Endothelial cell of umbilical vein (primary cell): ENCODE measurements around the gene RBM3. TPM values are rescaled to one million over a fixed set of nuclear protein-coding genes. Genes with fewer than 3 reads are reported as not detected.
A peak's percentile ranks its signal among the peaks of the same experiment; 100 is the strongest.
"Not testable (repeated sequence)": the region's sequence is repeated elsewhere in the genome, so short reads cannot be mapped to it uniquely, and the experiment has no call there.

ENCODE experiments used
- Bru-seq: library from RNA; stranded (reverse); fragments of 400-500 nt; gene quantifications from one replicate; lab custom pipeline; 2021; lab: Mats Ljungman, UMichigan
- BruChase-seq, 2 experiments: library from RNA; stranded (reverse); fragments of 400-500 nt; gene quantifications; one replicate each; lab custom pipeline; 2021; lab: Mats Ljungman, UMichigan
- BruUV-seq: library from RNA; stranded (reverse); fragments of 400-500 nt; replicated peaks from 2 replicates; lab custom pipeline; 2021; lab: Mats Ljungman, UMichigan
- CTCF ChIA-PET: fragments of 300-600, 350-600 bp; sonication (Branson Sonifier 250); formaldehyde crosslinking; loops from one replicate; lab custom pipeline; 2021; ENCODE audit warnings: antibody characterized with exemption, inconsistent platforms; lab: Charles Lee
- POLR2A ChIA-PET: fragments of 300-600, 350-600 bp; sonication (Branson Sonifier 250); formaldehyde crosslinking; loops from one replicate; lab custom pipeline; 2021; ENCODE audit warnings: antibody characterized with exemption, inconsistent platforms; lab: Charles Lee
- DNase-seq: peaks from one replicate; pipeline ENCODE4 v3.0.0-alpha.2; 2011; ENCODE audit warnings: low read depth, low spot score
- FAIRE-seq: peaks from 2 replicates; lab custom pipeline; 2011; peaks lifted over from hg19 to GRCh38; lab: Jason Lieb, UNC
- H2AFZ ChIP-seq: 2 replicates; pipeline ENCODE4 v1.6.0; 2012; ENCODE audit warnings: low read depth, low read length, control low read depth, inconsistent platforms
- H3K27ac ChIP-seq: 2 replicates; pipeline ENCODE4 v1.5.1; 2011; ENCODE audit warnings: low read depth, mild to moderate bottlenecking, control low read depth, low read length, moderate library complexity; ENCODE audit not compliant: insufficient read depth
- H3K27me3 ChIP-seq, 2 experiments: 2 replicates each; pipeline versions ENCODE4 v1.6.0 to v1.6.1; 2011; ENCODE audit warnings: low read length in 2 of 2, mixed read lengths in 1 of 2; ENCODE audit not compliant: control insufficient read depth in 2 of 2, insufficient read depth in 2 of 2
- H3K36me3 ChIP-seq, 2 experiments: 2 replicates in 1 of 2; 3 replicates in 1 of 2; pipeline ENCODE4 v1.5.1; 2011; ENCODE audit warnings: low read length in 2 of 2, mild to moderate bottlenecking in 1 of 2, moderate library complexity in 1 of 2; ENCODE audit not compliant: control insufficient read depth in 2 of 2, insufficient read depth in 2 of 2; ENCODE audit errors: extremely low read depth in 1 of 2
- H3K4me1 ChIP-seq: 3 replicates; pipeline ENCODE4 v1.5.1; 2011; ENCODE audit warnings: mild to moderate bottlenecking, low read length; ENCODE audit not compliant: control insufficient read depth, insufficient read depth; ENCODE audit errors: extremely low read depth
- H3K4me2 ChIP-seq: 2 replicates; pipeline ENCODE4 v1.6.1; 2011; ENCODE audit warnings: low read length, control low read depth, mixed read lengths; ENCODE audit not compliant: insufficient read depth
- H3K4me3 ChIP-seq, 3 experiments: fragments of 200-600 bp in 1 of 3; sonication (generic), shearing (Covaris generic) in 1 of 3; replicated peaks in 1 of 3; 2 replicates each; pipeline ENCODE4 v1.5.1; 2011 to 2016; ENCODE audit warnings: control low read depth in 3 of 3, low read length in 3 of 3, mild to moderate bottlenecking in 2 of 3, inconsistent platforms in 1 of 3, low read depth in 1 of 3, moderate library complexity in 1 of 3; ENCODE audit not compliant: insufficient read depth in 1 of 3
- H3K79me2 ChIP-seq: 2 replicates; pipeline ENCODE4 v1.6.0; 2012; ENCODE audit warnings: low read length, inconsistent platforms; ENCODE audit not compliant: control insufficient read depth, insufficient read depth
- H3K9ac ChIP-seq: replicated peaks from 2 replicates; pipeline ENCODE3; 2011; ENCODE audit warnings: low read length, control low read depth; ENCODE audit not compliant: insufficient read depth; ENCODE audit errors: extremely low read depth
- H3K9me1 ChIP-seq: replicated peaks from 3 replicates; pipeline ENCODE4 v1.6.0; 2011; ENCODE audit warnings: mild to moderate bottlenecking, low read length; ENCODE audit not compliant: control insufficient read depth, insufficient read depth; ENCODE audit errors: extremely low read depth
- H3K9me3 ChIP-seq: replicated peaks from 2 replicates; pipeline ENCODE4 v1.5.1; 2012; ENCODE audit warnings: low read length, inconsistent platforms; ENCODE audit not compliant: control insufficient read depth, insufficient read depth
- H4K20me1 ChIP-seq: replicated peaks from 2 replicates; pipeline ENCODE3; 2011; ENCODE audit warnings: mild to moderate bottlenecking, low read length; ENCODE audit not compliant: control insufficient read depth, insufficient read depth; ENCODE audit errors: extremely low read depth
- EZH2 ChIP-seq: IDR thresholded peaks from 2 replicates; pipeline ENCODE4 v1.6.1; 2012; ENCODE audit warnings: borderline replicate concordance, low read depth, mild to moderate bottlenecking, moderate library complexity, low read length, inconsistent platforms; ENCODE audit not compliant: severe bottlenecking
- FOS ChIP-seq: IDR thresholded peaks from 2 replicates; pipeline ENCODE4 v1.6.1; 2011; ENCODE audit warnings: mild to moderate bottlenecking, low read length, moderate library complexity, borderline replicate concordance; ENCODE audit not compliant: insufficient read depth
- GATA2 ChIP-seq: IDR thresholded peaks from 2 replicates; pipeline ENCODE4 v1.7.0; 2011; ENCODE audit warnings: low read depth, mild to moderate bottlenecking, moderate library complexity, mixed read lengths, low read length; ENCODE audit not compliant: insufficient read length, insufficient read depth
- JUN ChIP-seq: IDR thresholded peaks from 2 replicates; pipeline ENCODE4 v1.6.1; 2011; ENCODE audit warnings: borderline replicate concordance, low read depth; ENCODE audit not compliant: insufficient read length, insufficient read depth
- MYC ChIP-seq: IDR thresholded peaks from one replicate; pipeline ENCODE4 v1.6.1; 2011; ENCODE audit warnings: mild to moderate bottlenecking, low read depth, low read length
- POLR2A ChIP-seq: IDR thresholded peaks from 2 replicates; pipeline ENCODE4 v1.6.1; 2012; ENCODE audit warnings: low read depth, mild to moderate bottlenecking, control low read depth, low read length
- POLR2AphosphoS5 ChIP-seq: IDR thresholded peaks from 2 replicates; pipeline ENCODE4 v1.6.1; 2012; ENCODE audit warnings: low read depth, mild to moderate bottlenecking, control low read depth, low read length, moderate library complexity; ENCODE audit not compliant: insufficient read depth
- dilution Hi-C: fragments of 300-500 bp; cut with MboI; formaldehyde crosslinking; loops from one replicate; pipeline ENCODE4 v1.15.0; 2019; ENCODE audit warnings: low sequenced_read_pairs; ENCODE audit not compliant: extremely low pct_ligation_motif_present
- intact Hi-C: fragments of 100-400 bp; cut with micrococcal nuclease; formaldehyde crosslinking; loops from one replicate; pipeline ENCODE4 v1.10.0; 2022
- long read RNA-seq: library from polyadenylated mRNA; stranded (forward); transcript quantifications from one replicate; pipeline ENCODE4 v2.0.0, GENCODE V29; 2021
- polyA minus RNA-seq, 3 experiments: library from RNA; depleted of rRNA, polyadenylated mRNA; stranded (reverse); fragments of >200 nt; gene quantifications; 1 replicate in 1 of 3; 2 replicates in 2 of 3; pipeline ENCODE4 v1.2.3, GENCODE V29; 2011
- polyA plus RNA-seq, 4 experiments: library from polyadenylated mRNA; depleted of rRNA in 3 of 4; stranded (reverse) in 3 of 4; unstranded in 1 of 4; fragments of >200 nt; gene quantifications; 2 replicates each; pipeline versions ENCODE4 v1.2.1 to v1.2.3, GENCODE V29; 2011 to 2012; ENCODE audit warnings: missing spikeins in 1 of 4
- total RNA-seq: library from RNA; stranded (reverse); gene quantifications from 2 replicates; pipeline ENCODE4 v1.2.3, GENCODE V29; 2021
- TF ChIP-seq, protein P1 (sequence below), 2 donors: IDR thresholded peaks; 1 replicate in 1 of 2; 2 replicates in 1 of 2; pipeline ENCODE4 v1.5.1; 2011; ENCODE audit warnings: low read length in 2 of 2, mild to moderate bottlenecking in 2 of 2, moderate library complexity in 2 of 2, control low read depth in 1 of 2, inconsistent platforms in 1 of 2, low read depth in 1 of 2; ENCODE audit not compliant: insufficient read depth in 1 of 2; ENCODE audit errors: extremely low read depth in 1 of 2
- TF ChIP-seq, protein P2 (sequence below): IDR thresholded peaks from 2 replicates; pipeline ENCODE4 v1.6.1; 2011; ENCODE audit not compliant: insufficient read depth, insufficient read length

The RBM3 gene
- 477 and 485 TPM in 2 replicates for total RNA-seq
- 223 and 313 TPM in 2 replicates for polyA plus RNA-seq
- polyA plus RNA-seq (2011; cell fraction: cytosol; rRNA removed), result 303 and 312 TPM in 2 replicates
- 286 and 354 TPM in 2 replicates for polyA plus RNA-seq (2011; cell fraction: nucleus; rRNA removed)
- 410 and 537 TPM in 2 replicates for polyA plus RNA-seq (2012)
- 621 and 636 TPM in 2 replicates for polyA minus RNA-seq
- polyA minus RNA-seq (2011; cell fraction: cytosol; rRNA and poly(A)+ RNA removed), result 58.7 TPM
- 149 and 176 TPM in 2 replicates for polyA minus RNA-seq (2011; cell fraction: nucleus; rRNA and poly(A)+ RNA removed)
- Bru-seq, nascent RNA, result percentile 99 among the genes with signal in this experiment
- BruChase-seq, experiment 1, labeled RNA remaining after a 6-hour chase, result percentile 99 among the genes with signal in this experiment
- BruChase-seq, experiment 2, labeled RNA remaining after a 2-hour chase, result percentile 99 among the genes with signal in this experiment
- long read RNA-seq, transcript RBM3-202 (6 exons, 1,130 nt), result minor isoform, 23 of 623 reads
- long read RNA-seq, transcript RBM3-203 (7 exons, 2,162 nt), result major isoform, 518 of 623 reads
- long read RNA-seq, partial matches to known transcripts, result 46 of 623 reads
- long read RNA-seq, other reads (novel, unspliced or antisense), result 35 of 623 reads

DNA sequence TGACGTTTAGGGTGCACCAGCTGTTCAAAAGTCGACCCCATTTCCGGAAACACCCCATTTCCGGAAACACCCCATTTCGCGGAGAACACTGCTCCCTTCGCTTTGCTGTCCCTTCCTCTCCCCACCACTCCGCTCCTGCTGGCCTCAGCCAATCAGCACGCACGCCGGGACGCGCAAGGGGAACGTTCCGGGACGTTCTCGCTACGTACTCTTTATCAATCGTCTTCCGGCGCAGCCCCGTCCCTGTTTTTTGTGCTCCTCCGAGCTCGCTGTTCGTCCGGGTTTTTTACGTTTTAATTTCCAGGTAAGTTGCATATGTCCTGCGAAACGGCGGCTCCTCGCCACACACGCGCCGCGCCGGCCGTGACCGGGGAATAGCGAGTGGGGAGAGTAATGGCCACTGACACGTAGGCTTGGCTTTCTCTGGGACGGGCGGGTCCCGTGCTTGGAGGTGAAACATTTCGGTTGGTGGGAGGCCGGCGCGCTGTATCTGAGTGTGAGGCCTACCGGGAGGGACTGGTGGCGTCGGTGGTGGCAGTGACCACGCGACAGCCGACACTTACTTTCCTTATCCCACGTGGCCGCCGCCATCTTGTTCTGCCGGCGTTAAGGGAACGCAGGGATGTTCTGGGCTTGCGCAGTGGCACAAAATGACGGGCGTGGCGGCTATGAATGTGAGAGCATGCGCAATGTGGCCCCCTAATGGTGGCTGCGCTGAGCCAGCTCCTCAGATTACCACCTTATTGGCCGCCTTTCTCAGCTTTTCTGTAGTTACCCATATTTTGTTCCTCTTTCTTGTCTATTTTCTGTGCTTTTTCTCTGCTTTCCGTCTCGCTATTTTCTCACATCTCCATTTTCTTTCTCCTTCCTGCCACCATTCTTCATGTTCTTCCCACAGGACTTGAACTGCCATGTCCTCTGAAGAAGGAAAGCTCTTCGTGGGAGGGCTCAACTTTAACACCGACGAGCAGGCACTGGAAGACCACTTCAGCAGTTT, at the start of gene RBM3:
TSS of gene RBM3 (plus strand) at position 215 of the 997 bp plus-strand sequence. CDS start at position 912, 697 bp downstream.
- no peak within 1 kb of the TSS for H2AFZ ChIP-seq
- BruUV-seq, result TSS peak; percentile 53
- H3K9ac ChIP-seq, result peak within 1 kb of the TSS; percentile 98
- DNase-seq (peak; percentile 90), FAIRE-seq (peak; percentile 99)
- H3K4me1 ChIP-seq, result peaks cover 26% of the 10 kb centered on the region
- H3K27me3 ChIP-seq, result no peaks in the 10 kb centered on the region
- H3K4me2 ChIP-seq, result peak within 1 kb of the TSS; percentile 83
- peak within 1 kb of the TSS; percentile 60 to 96 (median 75) for H3K4me3 ChIP-seq
- H3K9me1 ChIP-seq, result no peaks in the 10 kb centered on the region
- TF ChIP-seq POLR2AphosphoS5, result peak; percentile 59
- TF ChIP-seq EZH2, result no peak
- TF ChIP-seq, protein P1, sequence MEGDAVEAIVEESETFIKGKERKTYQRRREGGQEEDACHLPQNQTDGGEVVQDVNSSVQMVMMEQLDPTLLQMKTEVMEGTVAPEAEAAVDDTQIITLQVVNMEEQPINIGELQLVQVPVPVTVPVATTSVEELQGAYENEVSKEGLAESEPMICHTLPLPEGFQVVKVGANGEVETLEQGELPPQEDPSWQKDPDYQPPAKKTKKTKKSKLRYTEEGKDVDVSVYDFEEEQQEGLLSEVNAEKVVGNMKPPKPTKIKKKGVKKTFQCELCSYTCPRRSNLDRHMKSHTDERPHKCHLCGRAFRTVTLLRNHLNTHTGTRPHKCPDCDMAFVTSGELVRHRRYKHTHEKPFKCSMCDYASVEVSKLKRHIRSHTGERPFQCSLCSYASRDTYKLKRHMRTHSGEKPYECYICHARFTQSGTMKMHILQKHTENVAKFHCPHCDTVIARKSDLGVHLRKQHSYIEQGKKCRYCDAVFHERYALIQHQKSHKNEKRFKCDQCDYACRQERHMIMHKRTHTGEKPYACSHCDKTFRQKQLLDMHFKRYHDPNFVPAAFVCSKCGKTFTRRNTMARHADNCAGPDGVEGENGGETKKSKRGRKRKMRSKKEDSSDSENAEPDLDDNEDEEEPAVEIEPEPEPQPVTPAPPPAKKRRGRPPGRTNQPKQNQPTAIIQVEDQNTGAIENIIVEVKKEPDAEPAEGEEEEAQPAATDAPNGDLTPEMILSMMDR (IDR thresholded peaks at IDR 0.05; ENCODE audit: extremely low read depth in 1 of 2, insufficient read depth in 1 of 2, low read depth in 1 of 2, low read length in 2 of 2), result peak in 1 of 2 donors; percentile 48
- peak; percentile 99 for TF ChIP-seq MYC
- no peak for TF ChIP-seq FOS
- TF ChIP-seq JUN, result no peak
- TF ChIP-seq, protein P2, sequence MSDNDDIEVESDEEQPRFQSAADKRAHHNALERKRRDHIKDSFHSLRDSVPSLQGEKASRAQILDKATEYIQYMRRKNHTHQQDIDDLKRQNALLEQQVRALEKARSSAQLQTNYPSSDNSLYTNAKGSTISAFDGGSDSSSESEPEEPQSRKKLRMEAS, result peak; percentile 70
- TF ChIP-seq POLR2A, result peak; percentile 80
- no peak for TF ChIP-seq GATA2
- H3K36me3 ChIP-seq, result peaks cover 6 to 15% of the 10 kb centered on the region in 2 experiments
- H3K9me3 ChIP-seq, result no peaks in the 10 kb centered on the region
- no peaks in the 10 kb centered on the region for H4K20me1 ChIP-seq
- peaks cover 23% of the 10 kb centered on the region for H3K79me2 ChIP-seq
- POLR2A ChIA-PET, result interaction anchor here (0.6 to 1.7 kb wide), 8 partner anchors 15 to 35 kb away, joined by 3 to 8 read pairs (median 4); partner anchors contain the start of gene TBC1D25
- dilution Hi-C loops, result no loop called here
- intact Hi-C loops, result loop anchor here (1.0 kb wide), 3 partner anchors 17 to 35 kb away; partner anchors contain the start of genes TBC1D25 and WDR13
- H3K27ac ChIP-seq, result peak within 1 kb of the TSS; percentile 95
- CTCF ChIA-PET, result interaction anchor here (0.7 kb wide), 1 partner anchor 17 kb away, joined by 3 read pairs; no protein-coding TSS in a partner anchor

DNA sequence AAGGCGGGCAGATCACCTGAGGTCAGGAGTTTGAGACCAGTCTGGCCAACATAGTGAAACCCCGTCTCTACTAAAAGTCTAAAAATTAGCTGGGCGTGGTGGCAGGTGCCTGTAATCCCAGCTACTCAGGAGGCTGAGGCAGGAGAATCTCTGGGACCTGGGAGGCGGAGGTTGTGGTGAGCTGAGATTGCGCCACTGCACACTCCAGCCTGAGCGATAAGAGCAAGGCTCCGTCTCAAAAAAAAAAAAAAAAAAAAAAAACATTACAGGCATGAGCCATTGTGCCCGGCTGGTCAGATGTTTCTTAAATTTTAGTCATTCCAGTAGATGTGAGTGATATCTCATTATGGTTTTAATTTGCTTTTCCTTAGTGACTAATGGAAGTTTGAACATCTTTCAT, 48.4 kb upstream of the RBM3 start:
- dilution Hi-C loops, H3K4me1 ChIP-seq, POLR2A ChIA-PET, H3K27ac ChIP-seq, H2AFZ ChIP-seq, H3K9me3 ChIP-seq, H3K9ac ChIP-seq, H3K27me3 ChIP-seq, BruUV-seq, H3K36me3 ChIP-seq, intact Hi-C loops, H3K4me2 ChIP-seq, H3K9me1 ChIP-seq, H4K20me1 ChIP-seq, H3K4me3 ChIP-seq, DNase-seq, FAIRE-seq: not testable (repeated sequence)
- peaks cover 13% of the 10 kb centered on the region for H3K79me2 ChIP-seq
- CTCF ChIA-PET, result interaction anchor here (1.4 kb wide), 1 partner anchor 443 kb away, joined by 3 read pairs; no protein-coding TSS in a partner anchor
